Esophagus muscularis mucosa (tissue), 4 donors: ENCODE data around the gene MAPKAPK5. TPM values are rescaled to one million over a fixed set of nuclear protein-coding genes. Genes with fewer than 3 reads are reported as not detected.

ENCODE experiments used
- DNase-seq: peaks from one replicate; pipeline ENCODE4 v3.0.0-alpha.2; 2017; ENCODE audit errors: extremely low spot score
- H3K27ac ChIP-seq, 4 donors: fragments of 200-600 bp; sonication (generic); replicated peaks in 1 of 4; 1 replicate in 3 of 4; 2 replicates in 1 of 4; pipeline ENCODE4 v1.5.1; 2016 to 2019; ENCODE audit warnings: mild to moderate bottlenecking in 1 of 4
- H3K27me3 ChIP-seq, 4 donors: fragments of 200-600 bp; sonication (generic); one replicate each; pipeline versions ENCODE4 v1.5.1 to v1.6.0; 2016 to 2019
- H3K36me3 ChIP-seq, 4 donors: fragments of 200-600 bp; sonication (generic); one replicate each; pipeline ENCODE4 v1.5.1; 2016 to 2019
- H3K4me1 ChIP-seq, 4 donors: fragments of 200-600 bp; sonication (generic); one replicate each; pipeline ENCODE4 v1.5.1; 2016 to 2019
- H3K4me3 ChIP-seq, 4 donors: fragments of 200-600 bp; sonication (generic); 1 replicate in 2 of 4; 2 replicates in 2 of 4; pipeline ENCODE4 v1.5.1; 2016 to 2019; ENCODE audit warnings: mild to moderate bottlenecking in 4 of 4, moderate library complexity in 1 of 4
- H3K9me3 ChIP-seq, 4 donors: fragments of 200-600 bp; sonication (generic); 1 replicate in 3 of 4; 2 replicates in 1 of 4; pipeline ENCODE4 v1.5.1; 2016 to 2019
- CTCF ChIP-seq, 3 experiments: fragments of 200-600 bp in 2 of 3; fragments of 450-650 bp in 1 of 3; sonication (generic) in 2 of 3; IDR thresholded peaks; one replicate each; pipeline ENCODE4 v1.5.1; 2017 to 2019; ENCODE audit warnings: antibody characterized with exemption in 3 of 3, mild to moderate bottlenecking in 2 of 3, moderate library complexity in 1 of 3
- EP300 ChIP-seq: sonication (generic); formaldehyde crosslinking; IDR thresholded peaks from one replicate; pipeline ENCODE4 v1.6.1; 2017; ENCODE audit warnings: antibody characterized with exemption
- POLR2A ChIP-seq: fragments of 450-650 bp; IDR thresholded peaks from one replicate; pipeline ENCODE4 v1.6.1; 2017; ENCODE audit warnings: antibody characterized with exemption, moderate library complexity, mild to moderate bottlenecking, low read depth
- POLR2AphosphoS5 ChIP-seq, 2 donors: sonication (generic); formaldehyde crosslinking; IDR thresholded peaks; one replicate each; pipeline ENCODE4 v1.6.1; 2017; ENCODE audit warnings: antibody characterized with exemption in 2 of 2
- WGBS: methylation state at CpG from one replicate; pipeline ENCODE4 v1.1.5; 2018; 5-methylcytosine and 5-hydroxymethylcytosine counted together
- intact Hi-C: fragments of 100-400 bp; cut with DNase I; formaldehyde crosslinking; loops from one replicate; pipeline ENCODE4 v1.15.1; 2023
- total RNA-seq, 4 donors: library from RNA; depleted of rRNA; stranded (reverse); fragments of >200 nt; gene quantifications; one replicate each; pipeline versions ENCODE4 v1.1.0 to v1.2.1, GENCODE V29; 2016

MAPKAPK5 gene
- total RNA-seq, 4 donors from 2014 or later = 30.3 to 43.7 (median 34.1) TPM

- intact Hi-C loops = no loop called here
- H3K36me3 ChIP-seq = peaks cover 0 to 6% (median 0%) of the 10 kb centered on the region in 4 donors
- no peaks in the 10 kb centered on the region for H3K27me3 ChIP-seq
These were observed 65.7 kb downstream of the MAPKAPK5 start for GRCh38 chr12:111907740-111908139.

GRCh38 chr12:111925171-111925570, 83.1 kb downstream of the MAPKAPK5 start:
- TF ChIP-seq CTCF (IDR thresholded peaks at IDR 0.05) (no peak), POLR2AphosphoS5 (IDR thresholded peaks at IDR 0.05) (no peak), EP300 (no peak), POLR2A (no peak)
- intact Hi-C loops = no loop called here
- no peaks in the 10 kb centered on the region for H3K27me3 ChIP-seq
- H3K9me3 ChIP-seq = no peaks in the 10 kb centered on the region
- H3K4me1 ChIP-seq = no peaks in the 10 kb centered on the region
- H3K27ac ChIP-seq = no peak overlapping the region
- H3K4me3 ChIP-seq = no peak overlapping the region
- DNase-seq = no peak
- no peaks in the 10 kb centered on the region for H3K36me3 ChIP-seq
- WGBS = 89% methylated on average over 3 of the region's 3 CpGs

More at GRCh38 chr12:111907740-111908139, 65.7 kb downstream of the MAPKAPK5 start:
- H3K4me1 ChIP-seq = no peaks in the 10 kb centered on the region
- H3K9me3 ChIP-seq = no peaks in the 10 kb centered on the region
- no peak for DNase-seq
- no peak for TF ChIP-seq POLR2A
- no peak for TF ChIP-seq EP300
- no peak for TF ChIP-seq POLR2AphosphoS5 (IDR thresholded peaks at IDR 0.05)
- TF ChIP-seq CTCF (IDR thresholded peaks at IDR 0.05) = no peak
- no peak overlapping the region for H3K4me3 ChIP-seq
- H3K27ac ChIP-seq = no peak overlapping the region
- 93% methylated on average over 1 of the region's 1 CpG for WGBS

GRCh38 chr12:111926631-111927030, 84.6 kb downstream of the MAPKAPK5 start:
- peaks cover 0 to 9% (median 4%) of the 10 kb centered on the region in 4 donors for H3K36me3 ChIP-seq
- no peak overlapping the region for H3K4me3 ChIP-seq
- no peak for DNase-seq
- no peaks in the 10 kb centered on the region for H3K4me1 ChIP-seq
- WGBS = 97% methylated on average over 2 of the region's 2 CpGs
- H3K9me3 ChIP-seq = no peaks in the 10 kb centered on the region
- H3K27me3 ChIP-seq = no peaks in the 10 kb centered on the region
- no peak overlapping the region for H3K27ac ChIP-seq
- intact Hi-C loops = no loop called here
- TF ChIP-seq POLR2AphosphoS5 (IDR thresholded peaks at IDR 0.05) (no peak), CTCF (IDR thresholded peaks at IDR 0.05) (no peak), EP300 (no peak), POLR2A (no peak)

DNA sequence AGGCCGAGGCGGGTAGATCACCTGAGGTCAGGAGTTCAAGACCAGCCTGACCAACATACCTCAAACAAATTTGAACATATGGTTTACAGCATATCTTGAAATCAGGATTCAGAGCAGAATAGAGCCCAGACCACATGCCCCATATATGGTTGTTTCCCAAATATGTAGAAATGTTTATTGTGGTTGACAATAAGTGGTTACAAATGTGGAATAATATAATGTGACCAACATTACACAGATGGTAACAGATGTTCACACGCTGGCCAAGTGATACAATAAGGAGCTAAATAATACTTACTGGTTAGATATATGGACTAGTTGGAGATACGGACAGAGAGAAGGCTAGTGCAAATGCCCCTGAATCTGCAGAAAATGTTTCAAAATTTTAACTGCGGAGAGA, 85.3 kb downstream of the MAPKAPK5 start:
- intact Hi-C loops = no loop called here
- H3K36me3 ChIP-seq = peaks cover 2 to 13% (median 9%) of the 10 kb centered on the region in 4 donors
- H3K27ac ChIP-seq = no peak overlapping the region
- no peak overlapping the region for H3K4me3 ChIP-seq
- no peaks in the 10 kb centered on the region for H3K9me3 ChIP-seq
- 98% methylated on average over 5 of the region's 5 CpGs for WGBS
- TF ChIP-seq EP300 = no peak
- TF ChIP-seq CTCF (IDR thresholded peaks at IDR 0.05) = no peak
- no peak for TF ChIP-seq POLR2A
- no peak for TF ChIP-seq POLR2AphosphoS5 (IDR thresholded peaks at IDR 0.05)
- DNase-seq = no peak
- no peaks in the 10 kb centered on the region for H3K27me3 ChIP-seq
- H3K4me1 ChIP-seq = no peaks in the 10 kb centered on the region

- 87% methylated on average over 5 of the region's 5 CpGs for WGBS
- no peaks in the 10 kb centered on the region for H3K9me3 ChIP-seq
- intact Hi-C loops = no loop called here
These were observed 90.2 kb downstream of the MAPKAPK5 start for GRCh38 chr12:111932241-111932640.

More at GRCh38 chr12:111932241-111932640, 90.2 kb downstream of the MAPKAPK5 start:
- no peaks in the 10 kb centered on the region for H3K27me3 ChIP-seq
- H3K27ac ChIP-seq = no peak overlapping the region
- H3K4me3 ChIP-seq = no peak overlapping the region
- peaks cover 4 to 19% (median 12%) of the 10 kb centered on the region in 4 donors for H3K36me3 ChIP-seq
- peaks cover 6 to 9% (median 7%) of the 10 kb centered on the region in 4 donors for H3K4me1 ChIP-seq
- no peak for TF ChIP-seq POLR2A
- no peak for TF ChIP-seq EP300
- no peak for TF ChIP-seq POLR2AphosphoS5 (IDR thresholded peaks at IDR 0.05)
- no peak for TF ChIP-seq CTCF (IDR thresholded peaks at IDR 0.05)
- DNase-seq = no peak
